ENCODE measurements around the gene MUC5AC. TPM values are rescaled to one million over a fixed set of nuclear protein-coding genes. Genes with fewer than 3 reads are reported as not detected.

MUC5AC gene
- total and polyA plus RNA-seq, 2 donors (not counting 1 experiment from before 2014, with no cell fraction given), result not detected

- no peak overlapping the region for H2AFZ ChIP-seq (ENCODE audit: low read length)
- no peak overlapping the region for H3K27ac ChIP-seq (ENCODE audit: insufficient read depth, low read length)
- H3K9me3 ChIP-seq (ENCODE audit: control insufficient read depth, insufficient read depth, low read depth, low read length), result peaks cover 3% of the 10 kb centered on the region
- no peak overlapping the region for H3K4me3 ChIP-seq (replicated peaks in 1 of 4; ENCODE audit: control extremely low read depth in 1 of 4, insufficient read depth in 1 of 4, low read depth in 3 of 4, low read length in 4 of 4)
- no peak for DNase-seq (ENCODE audit: low read depth in 2 of 2)
- no peak overlapping the region for H3K4me2 ChIP-seq (ENCODE audit: extremely low read depth, insufficient read depth, low read length)
- H4K20me1 ChIP-seq (ENCODE audit: control insufficient read depth, extremely low read depth, insufficient read depth, low read length), result no peaks in the 10 kb centered on the region
- no peaks in the 10 kb centered on the region for H3K27me3 ChIP-seq (ENCODE audit: control insufficient read depth, insufficient read depth, low read length)
- no peaks in the 10 kb centered on the region for H3K79me2 ChIP-seq (ENCODE audit: control insufficient read depth, insufficient read depth, low read length)
- H3K36me3 ChIP-seq (ENCODE audit: control insufficient read depth, insufficient read depth, low read length), result no peaks in the 10 kb centered on the region
- H3K4me1 ChIP-seq (ENCODE audit: control insufficient read depth, extremely low read depth, insufficient read depth, low read length), result no peaks in the 10 kb centered on the region
- TF ChIP-seq CTCF (conservative IDR thresholded peaks at IDR 0.05 in 1 of 2, IDR thresholded peaks at IDR 0.05 in 1 of 2; ENCODE audit: low read depth in 1 of 2, low read length in 2 of 2) (no peak), EZH2 (IDR thresholded peaks at IDR 0.05; ENCODE audit: low read length, missing control alignments) (no peak)
- no peak overlapping the region for H3K9ac ChIP-seq (ENCODE audit: insufficient read depth, low read length)
These were observed 17.0 kb downstream of the MUC5AC start for GRCh38 chr11:1174441-1175370.

GRCh38 chr11:1175461-1176223, 17.9 kb downstream of the MUC5AC start:
- H4K20me1 ChIP-seq (ENCODE audit: control insufficient read depth, extremely low read depth, insufficient read depth, low read length), result no peaks in the 10 kb centered on the region
- no peak for DNase-seq (ENCODE audit: low read depth in 2 of 2)
- H3K4me3 ChIP-seq (replicated peaks in 1 of 4; ENCODE audit: control extremely low read depth in 1 of 4, insufficient read depth in 1 of 4, low read depth in 3 of 4, low read length in 4 of 4), result no peak overlapping the region
- peaks cover 3% of the 10 kb centered on the region for H3K9me3 ChIP-seq (ENCODE audit: control insufficient read depth, insufficient read depth, low read depth, low read length)
- TF ChIP-seq CTCF (conservative IDR thresholded peaks at IDR 0.05 in 1 of 2, IDR thresholded peaks at IDR 0.05 in 1 of 2; ENCODE audit: low read depth in 1 of 2, low read length in 2 of 2) (no peak), EZH2 (IDR thresholded peaks at IDR 0.05; ENCODE audit: low read length, missing control alignments) (no peak)
- H3K27ac ChIP-seq (ENCODE audit: insufficient read depth, low read length), result no peak overlapping the region
- H3K9ac ChIP-seq (ENCODE audit: insufficient read depth, low read length), result no peak overlapping the region
- H2AFZ ChIP-seq (ENCODE audit: low read length), result no peak overlapping the region
- no peak overlapping the region for H3K4me2 ChIP-seq (ENCODE audit: extremely low read depth, insufficient read depth, low read length)
- no peaks in the 10 kb centered on the region for H3K36me3 ChIP-seq (ENCODE audit: control insufficient read depth, insufficient read depth, low read length)
- no peaks in the 10 kb centered on the region for H3K79me2 ChIP-seq (ENCODE audit: control insufficient read depth, insufficient read depth, low read length)
- H3K27me3 ChIP-seq (ENCODE audit: control insufficient read depth, insufficient read depth, low read length), result no peaks in the 10 kb centered on the region
- H3K4me1 ChIP-seq (ENCODE audit: control insufficient read depth, extremely low read depth, insufficient read depth, low read length), result no peaks in the 10 kb centered on the region
